GM23338 (cell line): Measurements from ENCODE around the gene UBA6. TPM values are rescaled to one million over a fixed set of nuclear protein-coding genes. Genes with fewer than 3 reads are reported as not detected.

ENCODE experiments used
- ATAC-seq: fragments of 200-7000 bp; cut with Tn5 transposase; 3 replicates; pipeline ENCODE4 v1.9.1; 2020
- DNase-seq: peaks from one replicate; pipeline ENCODE4 v3.0.0-alpha.2; 2015; ENCODE audit warnings: low spot score
- H2AFZ ChIP-seq: fragments of 200-600 bp; sonication (generic); 2 replicates; pipeline ENCODE4 v1.8.0; 2016; ENCODE audit warnings: antibody characterized with exemption, mild to moderate bottlenecking, moderate library complexity
- H3F3A ChIP-seq: fragments of 200-600 bp; sonication (generic); replicated peaks from 2 replicates; pipeline ENCODE4 v1.8.0; 2017; ENCODE audit warnings: antibody characterized with exemption, mixed run types, low read depth
- H3K27ac ChIP-seq: fragments of 200-600 bp; sonication (generic); 2 replicates; pipeline ENCODE4 v1.6.1; 2016; ENCODE audit warnings: low read depth
- H3K27me3 ChIP-seq: fragments of 200-600 bp; sonication (generic); 2 replicates; pipeline ENCODE4 v1.8.0; 2016; ENCODE audit warnings: mild to moderate bottlenecking, mixed run types, moderate library complexity; ENCODE audit not compliant: insufficient read depth
- H3K36me3 ChIP-seq: fragments of 200-600 bp; sonication (generic); 2 replicates; pipeline ENCODE4 v1.8.0; 2016; ENCODE audit warnings: mild to moderate bottlenecking; ENCODE audit not compliant: insufficient read depth
- H3K4me1 ChIP-seq: fragments of 200-600 bp; sonication (generic); 2 replicates; pipeline ENCODE4 v1.8.0; 2016; ENCODE audit warnings: mild to moderate bottlenecking, moderate library complexity; ENCODE audit not compliant: insufficient read depth
- H3K4me2 ChIP-seq: fragments of 200-600 bp; sonication (generic); 2 replicates; pipeline ENCODE4 v1.7.1; 2017; ENCODE audit warnings: mixed run types
- H3K4me3 ChIP-seq: fragments of 200-600 bp; sonication (generic); 2 replicates; pipeline ENCODE4 v1.6.1; 2016; ENCODE audit warnings: mixed run types
- H3K79me2 ChIP-seq: fragments of 200-600 bp; sonication (generic); replicated peaks from 2 replicates; pipeline ENCODE4 v1.8.0; 2017; ENCODE audit warnings: mild to moderate bottlenecking; ENCODE audit not compliant: insufficient read depth
- H3K9me2 ChIP-seq: fragments of 200-600 bp; sonication (generic); 2 replicates; pipeline ENCODE4 v1.8.0; 2017; ENCODE audit not compliant: insufficient read depth
- H4K20me1 ChIP-seq: fragments of 200-600 bp; sonication (generic); replicated peaks from 2 replicates; pipeline ENCODE4 v1.8.0; 2017; ENCODE audit warnings: mild to moderate bottlenecking; ENCODE audit not compliant: insufficient read depth
- H3K27ac Mint-ChIP-seq: 2 replicates; pipeline ENCODE4 v1.8.0; 2020; ENCODE audit warnings: inconsistent platforms, mild to moderate bottlenecking, moderate library complexity, mixed read lengths
- H3K27me3 Mint-ChIP-seq: 3 replicates; pipeline ENCODE4 v1.8.0; 2022; ENCODE audit warnings: low read depth, mild to moderate bottlenecking, moderate library complexity, mixed read lengths, inconsistent platforms; ENCODE audit not compliant: insufficient read depth, poor library complexity
- H3K36me3 Mint-ChIP-seq: 3 replicates; pipeline ENCODE4 v1.8.0; 2021; ENCODE audit warnings: low read depth, mild to moderate bottlenecking, inconsistent platforms, moderate library complexity, mixed read lengths
- H3K4me1 Mint-ChIP-seq: 3 replicates; pipeline ENCODE4 v1.8.0; 2020; ENCODE audit warnings: mild to moderate bottlenecking, inconsistent platforms, mixed read lengths
- H3K4me3 Mint-ChIP-seq: 3 replicates; pipeline ENCODE4 v1.8.0; 2021; ENCODE audit warnings: moderate library complexity, mild to moderate bottlenecking, inconsistent platforms, mixed read lengths
- H3K9me3 Mint-ChIP-seq: 3 replicates; pipeline ENCODE4 v1.8.0; 2020; ENCODE audit warnings: moderate library complexity, mild to moderate bottlenecking, inconsistent platforms, mixed read lengths
- CREB1 ChIP-seq: fragments of 250-450 bp; sonication (Bioruptor Pico); IDR thresholded peaks from 2 replicates; pipeline ENCODE4 v1.5.0; 2020; ENCODE audit warnings: low read depth, mild to moderate bottlenecking, moderate library complexity
- ETS1 ChIP-seq: IDR thresholded peaks from 2 replicates; pipeline ENCODE4 v1.6.1; 2016; ENCODE audit warnings: antibody characterized with exemption
- EZH2 ChIP-seq: fragments of 200-600 bp; sonication (generic); IDR thresholded peaks from one replicate; pipeline ENCODE4 v1.8.0; 2017; ENCODE audit warnings: antibody characterized with exemption, mild to moderate bottlenecking, low read depth; ENCODE audit not compliant: unreplicated experiment
- EZH2phosphoT487 ChIP-seq: fragments of 200-600 bp; sonication (generic); IDR thresholded peaks from one replicate; pipeline ENCODE4 v1.8.1; 2018; ENCODE audit warnings: antibody characterized with exemption; ENCODE audit not compliant: unreplicated experiment
- JUNB ChIP-seq: IDR thresholded peaks from one replicate; pipeline ENCODE4 v1.6.1; 2016; ENCODE audit warnings: antibody characterized with exemption; ENCODE audit not compliant: unreplicated experiment
- NANOG ChIP-seq: IDR thresholded peaks from 2 replicates; pipeline ENCODE4 v1.6.1; 2016; ENCODE audit warnings: antibody characterized with exemption, borderline replicate concordance
- POLR2AphosphoS5 ChIP-seq: IDR thresholded peaks from 2 replicates; pipeline ENCODE4 v1.6.1; 2016; ENCODE audit warnings: antibody characterized with exemption, low read depth
- REST ChIP-seq: IDR thresholded peaks from one replicate; pipeline ENCODE4 v1.6.1; 2018; ENCODE audit warnings: antibody characterized with exemption; ENCODE audit not compliant: unreplicated experiment
- STAT1 ChIP-seq: IDR thresholded peaks from one replicate; pipeline ENCODE4 v1.6.1; 2016; ENCODE audit warnings: antibody characterized with exemption; ENCODE audit not compliant: unreplicated experiment
- ZNF114 ChIP-seq: fragments of 250-450 bp; sonication (Bioruptor Pico); IDR thresholded peaks from 2 replicates; pipeline ENCODE4 v1.5.0; 2020; ENCODE audit warnings: mild to moderate bottlenecking, moderate library complexity
- ZNF331 ChIP-seq: fragments of 250-450 bp; sonication (Bioruptor Pico); IDR thresholded peaks from 2 replicates; pipeline ENCODE4 v1.5.0; 2020; ENCODE audit warnings: low read depth, mild to moderate bottlenecking, moderate library complexity
- ZNF462 ChIP-seq: fragments of 250-450 bp; sonication (Bioruptor Pico); IDR thresholded peaks from 2 replicates; pipeline ENCODE4 v1.5.0; 2020; ENCODE audit warnings: mild to moderate bottlenecking, moderate library complexity
- polyA plus RNA-seq: library from polyadenylated mRNA; unstranded; fragments of >200 nt; fragmentation: Nextera tagmentation; extraction: Ambion mirVana; gene quantifications from 2 replicates; pipeline ENCODE4 v1.2.1, GENCODE V29; 2016
- total RNA-seq: library from RNA; depleted of rRNA; stranded (reverse); fragments of >200 nt; shearing (Covaris generic); gene quantifications from 2 replicates; pipeline ENCODE4 v1.2.3, GENCODE V29; 2014
- TF ChIP-seq, protein P1 (sequence below), 2 experiments: fragments of 200-600 bp in 1 of 2; sonication (generic) in 1 of 2; conservative IDR thresholded peaks; 2 replicates each; pipeline versions ENCODE4 v1.5.1 to v1.6.1; 2016 to 2017; ENCODE audit warnings: antibody characterized with exemption in 2 of 2, low read depth in 2 of 2, mild to moderate bottlenecking in 2 of 2, moderate library complexity in 1 of 2

Gene UBA6
- total and polyA plus RNA-seq, 2 experiments from 2014 or later, result 17.6 to 77.3 TPM

- no peak overlapping the region for H2AFZ ChIP-seq
- H4K20me1 ChIP-seq, result no peaks in the 10 kb centered on the region
- no peaks in the 10 kb centered on the region for H3K79me2 ChIP-seq
- H3K36me3 Mint-ChIP-seq, result peaks cover 28% of the 10 kb centered on the region
- H3K27ac ChIP-seq, result no peak overlapping the region
- no peaks in the 10 kb centered on the region for H3K4me1 Mint-ChIP-seq
- no peaks in the 10 kb centered on the region for H3F3A ChIP-seq
- H3K9me3 Mint-ChIP-seq, result peaks cover 30% of the 10 kb centered on the region
- no peaks in the 10 kb centered on the region for H3K4me1 ChIP-seq
- no peaks in the 10 kb centered on the region for H3K36me3 ChIP-seq
- H3K4me2 ChIP-seq, result no peak overlapping the region
- H3K9me2 ChIP-seq, result no peaks in the 10 kb centered on the region
- no peak overlapping the region for H3K4me3 ChIP-seq
- DNase-seq, result no peak
- no peaks in the 10 kb centered on the region for H3K27me3 ChIP-seq
- ATAC-seq, result no peak
- TF ChIP-seq POLR2AphosphoS5, result no peak
- TF ChIP-seq ETS1, result no peak
- no peak for TF ChIP-seq STAT1
- TF ChIP-seq EZH2, result no peak
- TF ChIP-seq EZH2phosphoT487, result no peak
- TF ChIP-seq, protein P1, sequence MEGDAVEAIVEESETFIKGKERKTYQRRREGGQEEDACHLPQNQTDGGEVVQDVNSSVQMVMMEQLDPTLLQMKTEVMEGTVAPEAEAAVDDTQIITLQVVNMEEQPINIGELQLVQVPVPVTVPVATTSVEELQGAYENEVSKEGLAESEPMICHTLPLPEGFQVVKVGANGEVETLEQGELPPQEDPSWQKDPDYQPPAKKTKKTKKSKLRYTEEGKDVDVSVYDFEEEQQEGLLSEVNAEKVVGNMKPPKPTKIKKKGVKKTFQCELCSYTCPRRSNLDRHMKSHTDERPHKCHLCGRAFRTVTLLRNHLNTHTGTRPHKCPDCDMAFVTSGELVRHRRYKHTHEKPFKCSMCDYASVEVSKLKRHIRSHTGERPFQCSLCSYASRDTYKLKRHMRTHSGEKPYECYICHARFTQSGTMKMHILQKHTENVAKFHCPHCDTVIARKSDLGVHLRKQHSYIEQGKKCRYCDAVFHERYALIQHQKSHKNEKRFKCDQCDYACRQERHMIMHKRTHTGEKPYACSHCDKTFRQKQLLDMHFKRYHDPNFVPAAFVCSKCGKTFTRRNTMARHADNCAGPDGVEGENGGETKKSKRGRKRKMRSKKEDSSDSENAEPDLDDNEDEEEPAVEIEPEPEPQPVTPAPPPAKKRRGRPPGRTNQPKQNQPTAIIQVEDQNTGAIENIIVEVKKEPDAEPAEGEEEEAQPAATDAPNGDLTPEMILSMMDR (conservative IDR thresholded peaks at IDR 0.05; ENCODE audit: low read depth in 2 of 2), result no peak
- no peak for TF ChIP-seq CREB1 (CRISPR knock-in tag)
- TF ChIP-seq REST, result no peak
- no peak for TF ChIP-seq ZNF462 (CRISPR knock-in tag)
- no peak for TF ChIP-seq NANOG
- TF ChIP-seq ZNF331 (CRISPR knock-in tag), result no peak
- TF ChIP-seq JUNB, result no peak
- TF ChIP-seq ZNF114 (CRISPR knock-in tag), result no peak
- no peak overlapping the region for H3K4me3 Mint-ChIP-seq
- H3K27me3 Mint-ChIP-seq, result no peaks in the 10 kb centered on the region
- H3K27ac Mint-ChIP-seq, result no peak overlapping the region
Observed at GRCh38 chr4:67593741-67594175, 107.2 kb downstream of the UBA6 start.
